ENCODE results near the gene SYCP2L. TPM values are rescaled to one million over a fixed set of nuclear protein-coding genes. Genes with fewer than 3 reads are reported as not detected.

SYCP2L gene
- total and polyA plus RNA-seq, 9 of the 15 experiments (the other 6 are each of a cell fraction or from before 2014, with no cell fraction given), result 12.4 to 46.9 (median 22.0) TPM

DNA sequence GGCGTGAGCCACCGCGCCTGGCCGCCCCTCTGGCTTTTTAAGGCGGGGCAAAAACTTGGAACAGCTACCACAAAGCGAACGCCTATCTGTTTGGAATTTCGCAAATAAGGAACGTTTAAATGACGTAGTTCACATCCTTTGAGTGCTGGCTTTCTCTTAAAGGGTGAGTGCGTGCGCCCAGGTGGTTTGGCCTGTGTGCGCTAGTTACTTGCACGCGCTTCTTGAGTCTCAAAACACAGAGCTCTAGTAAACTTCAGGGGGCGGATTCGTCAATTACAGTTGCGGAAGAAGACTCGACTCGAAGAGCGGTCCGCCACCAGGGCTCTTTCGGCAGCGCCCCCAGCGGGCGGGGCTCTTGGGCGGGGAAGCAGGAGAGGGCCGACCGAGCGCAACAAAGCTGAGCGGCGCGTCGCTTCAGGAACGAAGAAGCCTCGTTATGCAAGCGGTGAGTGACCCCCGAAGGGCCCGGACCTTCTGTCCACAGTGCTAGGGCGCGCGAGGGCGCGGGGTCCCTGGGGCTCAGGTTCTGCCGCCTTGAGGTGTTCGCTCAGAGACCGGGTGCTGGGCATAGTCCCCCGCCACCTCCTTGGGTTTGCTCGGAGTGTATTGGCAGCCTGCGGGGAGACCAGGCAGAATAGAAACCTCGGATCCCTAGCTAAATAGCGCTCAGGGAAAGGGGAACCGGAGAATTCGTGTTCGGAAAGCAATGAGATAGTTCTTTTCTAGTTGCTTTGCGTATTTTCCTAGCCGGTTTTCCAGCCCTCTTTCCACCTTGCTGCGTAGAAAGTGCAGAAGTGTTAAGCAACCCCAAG lies at the start of gene SYCP2L (continued):
- TF ChIP-seq, protein P1, sequence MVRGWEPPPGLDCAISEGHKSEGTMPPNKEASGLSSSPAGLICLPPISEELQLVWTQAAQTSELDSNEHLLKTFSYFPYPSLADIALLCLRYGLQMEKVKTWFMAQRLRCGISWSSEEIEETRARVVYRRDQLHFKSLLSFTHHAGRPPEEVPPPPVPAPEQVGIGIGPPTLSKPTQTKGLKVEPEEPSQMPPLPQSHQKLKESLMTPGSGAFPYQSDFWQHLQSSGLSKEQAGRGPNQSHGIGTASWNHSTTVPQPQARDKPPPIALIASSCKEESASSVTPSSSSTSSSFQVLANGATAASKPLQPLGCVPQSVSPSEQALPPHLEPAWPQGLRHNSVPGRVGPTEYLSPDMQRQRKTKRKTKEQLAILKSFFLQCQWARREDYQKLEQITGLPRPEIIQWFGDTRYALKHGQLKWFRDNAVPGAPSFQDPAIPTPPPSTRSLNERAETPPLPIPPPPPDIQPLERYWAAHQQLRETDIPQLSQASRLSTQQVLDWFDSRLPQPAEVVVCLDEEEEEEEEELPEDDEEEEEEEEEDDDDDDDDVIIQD (CRISPR knock-in tag; IDR thresholded peaks at IDR 0.05), result no peak
- TF ChIP-seq ETV5 (CRISPR knock-in tag; IDR thresholded peaks at IDR 0.05; ENCODE audit: low read depth) (no peak; the same call in 1 of the 2 replicates), NFIC (IDR thresholded peaks at IDR 0.05) (peak; percentile 48), PHTF2 (CRISPR knock-in tag; IDR thresholded peaks at IDR 0.05) (no peak), ZNF174 (CRISPR knock-in tag; IDR thresholded peaks at IDR 0.05) (no peak), HEY1 (CRISPR knock-in tag; IDR thresholded peaks at IDR 0.05; ENCODE audit: borderline replicate concordance) (no peak), RFX7 (CRISPR knock-in tag; IDR thresholded peaks at IDR 0.05) (no peak), MXI1 (IDR thresholded peaks at IDR 0.05; ENCODE audit: low read depth, low read length) (no peak), U2AF2 (optimal IDR thresholded peaks at IDR 0.05; ENCODE audit: low read depth, low read length) (no peak), KAT7 (CRISPR knock-in tag; IDR thresholded peaks at IDR 0.05; ENCODE audit: borderline replicate concordance) (no peak), ZNF830 (CRISPR knock-in tag; IDR thresholded peaks at IDR 0.05) (no peak), PYGO2 (tag; IDR thresholded peaks at IDR 0.05) (no peak), ZNF398 (CRISPR knock-in tag; IDR thresholded peaks at IDR 0.05) (no peak), ZNF644 (tag; IDR thresholded peaks at IDR 0.05; ENCODE audit: low read depth) (peak; percentile 69; the same call in 1 of the 2 replicates), ZNF740 (CRISPR knock-in tag; IDR thresholded peaks at IDR 0.05) (no peak), ZNF740 (tag; IDR thresholded peaks at IDR 0.05) (no peak), ZFP36 (IDR thresholded peaks at IDR 0.05; ENCODE audit: low read depth, low read length, partially characterized antibody) (no peak), VEZF1 (CRISPR knock-in tag; IDR thresholded peaks at IDR 0.05) (peak; percentile 80), TGIF2 (CRISPR knock-in tag; IDR thresholded peaks at IDR 0.05) (no peak), LCOR (CRISPR knock-in tag; IDR thresholded peaks at IDR 0.05) (peak; percentile 78), TOE1 (IDR thresholded peaks at IDR 0.05; ENCODE audit: borderline replicate concordance) (peak; percentile 77), TOE1 (CRISPR knock-in tag; IDR thresholded peaks at IDR 0.05; ENCODE audit: borderline replicate concordance, low read depth) (no peak), GABPA (tag; conservative IDR thresholded peaks at IDR 0.05; ENCODE audit: low read depth) (peak; percentile 78)
